Keratinocyte (primary cell): ENCODE results near the gene C1orf35. TPM values are rescaled to one million over a fixed set of nuclear protein-coding genes. Genes with fewer than 3 reads are reported as not detected.
A peak's percentile ranks its signal among the peaks of the same experiment; 100 is the strongest.

Experiments
- DNase-seq: peaks from one replicate; pipeline ENCODE4 v3.0.0-alpha.2; 2011; ENCODE audit warnings: low read depth, missing footprints, low spot score
- FAIRE-seq: peaks from 2 replicates; lab custom pipeline; 2011; peaks lifted over from hg19 to GRCh38; lab: Jason Lieb, UNC
- H2AFZ ChIP-seq: 2 replicates; pipeline ENCODE4 v1.6.0; 2012; ENCODE audit warnings: low read length, control low read depth, inconsistent platforms; ENCODE audit not compliant: control insufficient read depth
- H3K27ac ChIP-seq: 2 replicates; pipeline ENCODE4 v1.5.1; 2011; ENCODE audit warnings: low read length; ENCODE audit not compliant: control insufficient read depth, insufficient read depth
- H3K27me3 ChIP-seq: 3 replicates; pipeline ENCODE4 v1.6.0; 2011; ENCODE audit warnings: low read length; ENCODE audit not compliant: control insufficient read depth, insufficient read depth; ENCODE audit errors: extremely low read depth
- H3K36me3 ChIP-seq, 2 experiments: 2 replicates in 1 of 2; 3 replicates in 1 of 2; pipeline ENCODE4 v1.5.1; 2011; ENCODE audit warnings: low read length in 2 of 2, mild to moderate bottlenecking in 1 of 2; ENCODE audit not compliant: control insufficient read depth in 2 of 2, insufficient read depth in 2 of 2; ENCODE audit errors: extremely low read depth in 1 of 2
- H3K4me1 ChIP-seq: 3 replicates; pipeline ENCODE4 v1.5.1; 2011; ENCODE audit warnings: low read length; ENCODE audit not compliant: control insufficient read depth, insufficient read depth; ENCODE audit errors: extremely low read depth
- H3K4me2 ChIP-seq: 3 replicates; pipeline ENCODE4 v1.6.0; 2011; ENCODE audit warnings: low read depth, low read length; ENCODE audit not compliant: control insufficient read depth, insufficient read depth; ENCODE audit errors: extremely low read depth
- H3K4me3 ChIP-seq, 3 experiments: fragments of 200-600 bp in 1 of 3; sonication (generic) in 1 of 3; 2 replicates in 2 of 3; 3 replicates in 1 of 3; pipeline ENCODE4 v1.5.1; 2011 to 2016; ENCODE audit warnings: low read length in 3 of 3, mild to moderate bottlenecking in 3 of 3, control low read depth in 2 of 3, inconsistent platforms in 1 of 3, low read depth in 1 of 3, mixed read lengths in 1 of 3, mixed run types in 1 of 3, moderate library complexity in 1 of 3; ENCODE audit not compliant: control insufficient read depth in 2 of 3, insufficient read depth in 2 of 3; ENCODE audit errors: extremely low read depth in 1 of 3
- H3K79me2 ChIP-seq: 2 replicates; pipeline ENCODE4 v1.6.0; 2012; ENCODE audit warnings: low read length; ENCODE audit not compliant: control insufficient read depth, insufficient read depth
- H3K9ac ChIP-seq: 3 replicates; pipeline ENCODE4 v1.6.0; 2011; ENCODE audit warnings: low read length; ENCODE audit not compliant: control insufficient read depth, insufficient read depth; ENCODE audit errors: extremely low read depth
- H3K9me1 ChIP-seq: 3 replicates; pipeline ENCODE4 v1.6.0; 2011; ENCODE audit warnings: low read length; ENCODE audit not compliant: control insufficient read depth, insufficient read depth; ENCODE audit errors: extremely low read depth
- H3K9me3 ChIP-seq: 2 replicates; pipeline ENCODE4 v1.5.1; 2012; ENCODE audit warnings: low read depth, low read length; ENCODE audit not compliant: control insufficient read depth
- H4K20me1 ChIP-seq: 3 replicates; pipeline ENCODE4 v1.6.0; 2011; ENCODE audit warnings: low read length; ENCODE audit not compliant: control insufficient read depth, insufficient read depth; ENCODE audit errors: extremely low read depth
- CTCF ChIP-seq, 3 experiments: IDR thresholded peaks in 1 of 3; conservative IDR thresholded peaks in 1 of 3; optimal IDR thresholded peaks in 1 of 3; 2 replicates in 2 of 3; 3 replicates in 1 of 3; pipeline versions ENCODE3 to v1.5.1; 2011; ENCODE audit warnings: low read length in 3 of 3, mild to moderate bottlenecking in 3 of 3, moderate library complexity in 2 of 3, control low read depth in 1 of 3, inconsistent platforms in 1 of 3; ENCODE audit not compliant: insufficient read depth in 2 of 3; ENCODE audit errors: extremely low read depth in 1 of 3
- EZH2 ChIP-seq: IDR thresholded peaks from one replicate; pipeline ENCODE4 v1.6.1; 2012; ENCODE audit warnings: inconsistent platforms, mild to moderate bottlenecking, low read length, moderate library complexity
- dilution Hi-C: fragments of 300-500 bp; cut with MboI; formaldehyde crosslinking; loops from one replicate; pipeline ENCODE4 v1.7.0; 2020; ENCODE audit warnings: low sequenced_read_pairs; ENCODE audit not compliant: extremely low pct_ligation_motif_present
- polyA plus RNA-seq, 5 experiments: library from polyadenylated mRNA; depleted of rRNA in 3 of 5; stranded (reverse) in 3 of 5; stranded (forward) in 1 of 5; unstranded in 1 of 5; fragments of >200 nt; gene quantifications; 1 replicate in 1 of 5; 2 replicates in 3 of 5; 3 replicates in 1 of 5; pipeline versions ENCODE4 v1.2.1 to v1.2.3, GENCODE V29; 2011 to 2012; ENCODE audit warnings: missing spikeins in 2 of 5, low read depth in 1 of 5, low replicate concordance in 1 of 5

The C1orf35 gene
- polyA plus RNA-seq, 1 donor (not counting 4 experiments of a cell fraction or from before 2014, with no cell fraction given), result 8.2 TPM

DNA sequence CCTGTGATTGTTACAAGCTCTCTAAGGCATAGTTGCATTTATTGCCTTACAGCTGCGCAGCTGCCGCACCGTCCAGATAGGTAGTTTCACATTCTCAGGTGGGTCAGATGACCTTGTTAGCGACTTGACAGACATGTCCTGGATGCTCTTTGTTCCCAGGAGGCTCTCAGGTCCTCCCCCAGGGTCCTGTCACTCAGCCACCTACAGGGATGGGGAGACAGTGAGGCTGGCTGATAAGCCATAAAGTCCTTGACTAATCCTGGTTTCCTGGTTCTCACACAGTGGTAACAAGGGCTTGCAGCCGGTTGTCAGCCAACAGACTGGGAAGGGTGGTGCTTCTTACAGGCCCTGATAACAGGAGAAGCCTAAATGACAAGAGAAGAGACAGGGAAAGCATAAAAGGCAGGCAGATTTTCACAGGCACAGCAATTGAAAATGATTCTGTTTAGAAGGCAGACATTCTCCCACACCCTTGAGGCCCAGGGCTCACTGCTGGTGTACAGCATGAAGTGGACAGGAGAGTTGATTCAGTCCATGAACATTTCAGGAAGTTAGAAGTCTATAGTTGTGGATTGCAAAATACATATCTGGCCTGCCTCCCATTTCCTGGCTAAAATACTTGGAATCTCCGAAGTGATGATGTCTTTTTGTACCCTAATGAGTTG lies 17.7 kb downstream of the C1orf35 start:
- Histone ChIP-seq H3K4me1 (peaks cover 64% of the 10 kb centered on the region), H3K36me3 (peaks cover 7 to 33% of the 10 kb centered on the region in 2 experiments), H3K27me3 (no peaks in the 10 kb centered on the region), H3K9ac (peak overlapping the region; percentile 95), H3K9me1 (peaks cover 11% of the 10 kb centered on the region), H3K27ac (peak overlapping the region; percentile 88), H3K4me2 (peak overlapping the region; percentile 85), H3K4me3 (peak overlapping the region in 2 of 3 experiments; percentile 60 to 84), H3K79me2 (peaks cover 92% of the 10 kb centered on the region), H3K9me3 (no peaks in the 10 kb centered on the region), H2AFZ (no peak overlapping the region), H4K20me1 (peaks cover 63% of the 10 kb centered on the region)
- DNase-seq (no peak), FAIRE-seq (no peak)
- dilution Hi-C loops, result no loop called here
- TF ChIP-seq EZH2 (no peak), CTCF (optimal IDR thresholded peaks at IDR 0.05 in 1 of 3, IDR thresholded peaks at IDR 0.05 in 1 of 3, conservative IDR thresholded peaks at IDR 0.05 in 1 of 3; ENCODE audit: extremely low read depth in 1 of 3, insufficient read depth in 2 of 3, low read length in 3 of 3) (no peak)

DNA sequence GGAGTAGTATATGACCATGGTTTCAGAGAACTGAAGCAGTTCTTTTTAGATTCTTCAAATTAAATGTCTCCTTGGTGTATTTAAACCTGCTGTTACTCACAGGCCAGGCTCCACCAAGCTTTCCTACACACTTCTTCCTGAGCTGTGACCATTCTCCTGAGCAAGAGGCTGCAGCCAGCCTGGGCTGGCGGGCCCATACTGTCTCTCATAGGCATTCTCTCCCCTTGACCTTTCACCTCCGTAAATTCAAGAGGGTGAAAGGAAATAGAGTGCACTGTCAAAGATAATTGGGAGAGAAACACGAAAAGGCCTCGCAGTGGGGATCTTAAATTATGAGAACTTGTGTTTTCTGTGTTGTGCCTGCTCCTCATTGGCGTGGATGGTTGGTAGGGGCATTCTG lies 18.3 kb downstream of the C1orf35 start:
- no peak overlapping the region for H2AFZ ChIP-seq
- peak overlapping the region; percentile 88 for H3K27ac ChIP-seq
- peaks cover 58% of the 10 kb centered on the region for H3K4me1 ChIP-seq
- no peaks in the 10 kb centered on the region for H3K27me3 ChIP-seq
- peak overlapping the region; percentile 95 for H3K9ac ChIP-seq
- peaks cover 57% of the 10 kb centered on the region for H4K20me1 ChIP-seq
- peaks cover 11% of the 10 kb centered on the region for H3K9me1 ChIP-seq
- no peaks in the 10 kb centered on the region for H3K9me3 ChIP-seq
- DNase-seq (no peak), FAIRE-seq (no peak)
- dilution Hi-C loops, result no loop called here
- H3K36me3 ChIP-seq, result peaks cover 5 to 27% of the 10 kb centered on the region in 2 experiments
- peak overlapping the region; percentile 60 to 97 (median 84) for H3K4me3 ChIP-seq
- H3K79me2 ChIP-seq, result peaks cover 88% of the 10 kb centered on the region
- peak overlapping the region; percentile 85 for H3K4me2 ChIP-seq
- TF ChIP-seq EZH2, result no peak
- TF ChIP-seq CTCF (optimal IDR thresholded peaks at IDR 0.05 in 1 of 3, IDR thresholded peaks at IDR 0.05 in 1 of 3, conservative IDR thresholded peaks at IDR 0.05 in 1 of 3; ENCODE audit: extremely low read depth in 1 of 3, insufficient read depth in 2 of 3, low read length in 3 of 3), result no peak
